Hepatocyte (in vitro differentiated cells): Measurements from ENCODE around the gene NPNT. TPM values are rescaled to one million over a fixed set of nuclear protein-coding genes. Genes with fewer than 3 reads are reported as not detected.

Experiments used
- DNase-seq: peaks from one replicate; pipeline ENCODE4 v3.0.0-alpha.2; 2016; ENCODE audit warnings: low spot score
- H2AFZ ChIP-seq: fragments of 200-600 bp; sonication (generic); 2 replicates; pipeline ENCODE4 v1.6.0; 2016; ENCODE audit warnings: antibody characterized with exemption, mild to moderate bottlenecking
- H3K27ac ChIP-seq: fragments of 200-600 bp; sonication (generic); 2 replicates; pipeline ENCODE4 v1.5.1; 2016; ENCODE audit warnings: mild to moderate bottlenecking
- H3K27me3 ChIP-seq: fragments of 200-600 bp; sonication (generic); 2 replicates; pipeline ENCODE4 v1.6.1; 2016
- H3K36me3 ChIP-seq: fragments of 200-600 bp; sonication (generic); replicated peaks from 2 replicates; pipeline ENCODE4 v1.5.1; 2016; ENCODE audit warnings: low read depth; ENCODE audit not compliant: insufficient read depth
- H3K4me1 ChIP-seq: fragments of 200-600 bp; sonication (generic); 2 replicates; pipeline ENCODE4 v1.5.1; 2016; ENCODE audit warnings: mild to moderate bottlenecking, moderate library complexity; ENCODE audit not compliant: insufficient read depth
- H3K4me2 ChIP-seq: fragments of 200-600 bp; sonication (generic); 2 replicates; pipeline ENCODE4 v1.6.0; 2016
- H3K4me3 ChIP-seq: fragments of 200-600 bp; sonication (generic); 2 replicates; pipeline ENCODE4 v1.5.1; 2016; ENCODE audit warnings: mild to moderate bottlenecking
- H3K79me2 ChIP-seq: fragments of 200-600 bp; sonication (generic); 2 replicates; pipeline ENCODE4 v1.6.0; 2017; ENCODE audit warnings: mild to moderate bottlenecking
- H3K9me2 ChIP-seq: fragments of 200-600 bp; sonication (generic); replicated peaks from 2 replicates; pipeline ENCODE4 v1.6.0; 2017; ENCODE audit warnings: mild to moderate bottlenecking; ENCODE audit not compliant: insufficient read depth
- H3K9me3 ChIP-seq: fragments of 200-600 bp; sonication (generic); 2 replicates; pipeline ENCODE4 v1.5.1; 2016; ENCODE audit warnings: low read depth, mild to moderate bottlenecking
- H4K20me1 ChIP-seq: fragments of 200-600 bp; sonication (generic); 2 replicates; pipeline ENCODE4 v1.6.0; 2016; ENCODE audit warnings: mild to moderate bottlenecking; ENCODE audit not compliant: insufficient read depth, poor library complexity, severe bottlenecking
- EZH2 ChIP-seq: fragments of 200-600 bp; sonication (generic); IDR thresholded peaks from 2 replicates; pipeline ENCODE4 v1.6.1; 2016; ENCODE audit warnings: antibody characterized with exemption, mild to moderate bottlenecking, borderline replicate concordance
- EZH2phosphoT487 ChIP-seq: fragments of 200-600 bp; sonication (generic); IDR thresholded peaks from one replicate; pipeline ENCODE4 v1.6.1; 2018; ENCODE audit warnings: antibody characterized with exemption, mild to moderate bottlenecking, low read depth, moderate library complexity; ENCODE audit not compliant: unreplicated experiment, severe bottlenecking
- WGBS: methylation state at CpG from one replicate; pipeline ENCODE4 v1.1.6; 2016; ENCODE audit warnings: low lambda C conversion rate; ENCODE audit errors: missing lambda C conversion rate; 5-methylcytosine and 5-hydroxymethylcytosine counted together
- polyA plus RNA-seq: library from polyadenylated mRNA; unstranded; fragments of >200 nt; fragmentation: Nextera tagmentation; extraction: Ambion mirVana; gene quantifications from 2 replicates; pipeline ENCODE4 v1.2.1, GENCODE V29; 2016
- total RNA-seq: library from RNA; depleted of rRNA; stranded (reverse); fragments of >200 nt; gene quantifications from 2 replicates; pipeline ENCODE4 v1.2.3, GENCODE V29; 2014
- TF ChIP-seq, protein P1 (sequence below): fragments of 200-600 bp; sonication (generic); IDR thresholded peaks from 2 replicates; pipeline ENCODE4 v1.5.1; 2016; ENCODE audit warnings: antibody characterized with exemption, mild to moderate bottlenecking; ENCODE audit not compliant: poor library complexity

Gene NPNT
- total and polyA plus RNA-seq, 2 experiments from 2014 or later = 228 to 231 TPM

DNA sequence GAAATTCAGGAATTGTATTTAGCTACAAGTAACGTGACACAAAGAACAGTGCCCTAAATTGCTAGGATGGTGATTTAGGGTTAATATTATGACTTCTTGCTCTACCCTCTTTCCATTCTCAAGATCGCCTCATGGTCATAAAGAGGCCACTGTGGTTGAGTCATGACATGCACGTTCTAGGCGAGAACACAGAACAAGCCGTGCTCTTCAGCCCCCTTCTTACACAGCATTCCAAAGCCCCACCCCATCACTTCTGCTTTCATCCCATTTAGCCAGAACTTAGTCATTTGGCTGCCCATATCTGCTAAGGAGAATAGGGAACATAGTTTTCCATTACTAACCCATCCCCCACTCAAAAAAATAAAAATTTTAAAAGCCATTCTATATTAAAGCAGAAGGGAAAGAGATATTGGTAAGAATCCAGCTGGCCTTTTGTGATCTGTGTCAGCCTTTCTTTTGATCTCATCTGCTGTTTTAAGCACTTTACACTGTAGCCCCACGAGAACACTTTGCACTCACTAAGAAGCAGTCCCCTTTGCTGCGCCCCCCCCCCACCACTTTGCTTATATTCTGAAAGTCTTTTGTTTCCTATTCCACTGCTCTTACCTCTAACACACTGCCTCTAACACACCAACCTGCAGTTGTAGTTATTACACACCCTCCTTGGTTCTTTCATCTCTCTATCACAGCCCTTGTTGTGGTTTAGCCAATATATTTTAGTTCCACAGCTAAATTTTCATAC is 28.4 kb downstream of the NPNT start:
- no peaks in the 10 kb centered on the region for H3K9me3 ChIP-seq
- no peaks in the 10 kb centered on the region for H3K79me2 ChIP-seq
- no peaks in the 10 kb centered on the region for H3K27me3 ChIP-seq
- H3K9me2 ChIP-seq = no peaks in the 10 kb centered on the region
- H3K4me1 ChIP-seq = peaks cover 29% of the 10 kb centered on the region
- WGBS = 40% methylated on average over 7 of the region's 7 CpGs
- TF ChIP-seq, protein P1, sequence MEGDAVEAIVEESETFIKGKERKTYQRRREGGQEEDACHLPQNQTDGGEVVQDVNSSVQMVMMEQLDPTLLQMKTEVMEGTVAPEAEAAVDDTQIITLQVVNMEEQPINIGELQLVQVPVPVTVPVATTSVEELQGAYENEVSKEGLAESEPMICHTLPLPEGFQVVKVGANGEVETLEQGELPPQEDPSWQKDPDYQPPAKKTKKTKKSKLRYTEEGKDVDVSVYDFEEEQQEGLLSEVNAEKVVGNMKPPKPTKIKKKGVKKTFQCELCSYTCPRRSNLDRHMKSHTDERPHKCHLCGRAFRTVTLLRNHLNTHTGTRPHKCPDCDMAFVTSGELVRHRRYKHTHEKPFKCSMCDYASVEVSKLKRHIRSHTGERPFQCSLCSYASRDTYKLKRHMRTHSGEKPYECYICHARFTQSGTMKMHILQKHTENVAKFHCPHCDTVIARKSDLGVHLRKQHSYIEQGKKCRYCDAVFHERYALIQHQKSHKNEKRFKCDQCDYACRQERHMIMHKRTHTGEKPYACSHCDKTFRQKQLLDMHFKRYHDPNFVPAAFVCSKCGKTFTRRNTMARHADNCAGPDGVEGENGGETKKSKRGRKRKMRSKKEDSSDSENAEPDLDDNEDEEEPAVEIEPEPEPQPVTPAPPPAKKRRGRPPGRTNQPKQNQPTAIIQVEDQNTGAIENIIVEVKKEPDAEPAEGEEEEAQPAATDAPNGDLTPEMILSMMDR = no peak
- TF ChIP-seq EZH2phosphoT487 (no peak), EZH2 (no peak)
- no peaks in the 10 kb centered on the region for H3K36me3 ChIP-seq
- peak overlapping the region; percentile 87 for H3K27ac ChIP-seq
- H3K4me2 ChIP-seq = peak overlapping the region; percentile 50
- no peak overlapping the region for H3K4me3 ChIP-seq
- H4K20me1 ChIP-seq = no peaks in the 10 kb centered on the region
- no peak overlapping the region for H2AFZ ChIP-seq
- peak; percentile 78 for DNase-seq

DNA sequence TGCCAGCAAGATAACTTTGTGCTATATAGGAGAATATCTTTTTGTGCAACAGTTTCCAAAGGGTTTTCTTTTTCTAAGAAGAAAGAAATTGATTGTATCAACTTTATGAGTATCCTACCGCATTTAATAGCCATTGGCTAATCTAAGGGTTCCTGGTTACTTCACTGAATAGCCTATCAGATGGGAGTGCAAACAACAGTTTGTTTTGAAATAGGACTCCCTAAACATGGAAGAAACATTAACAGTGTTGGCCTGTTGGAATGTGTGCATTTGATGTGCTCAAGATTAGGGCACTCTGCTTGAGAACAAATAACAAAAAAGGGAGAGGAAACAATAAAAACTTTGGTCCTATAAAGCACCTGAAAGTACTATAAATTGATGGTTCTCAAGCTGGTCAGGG is 29.1 kb downstream of the NPNT start:
- H3K4me2 ChIP-seq = peak overlapping the region; percentile 50
- H3K36me3 ChIP-seq = no peaks in the 10 kb centered on the region
- no peaks in the 10 kb centered on the region for H3K79me2 ChIP-seq
- H3K27ac ChIP-seq = peak overlapping the region; percentile 87
- DNase-seq = no peak
- H3K9me2 ChIP-seq = no peaks in the 10 kb centered on the region
- no peaks in the 10 kb centered on the region for H3K9me3 ChIP-seq
- H3K4me3 ChIP-seq = no peak overlapping the region
- WGBS = 52% methylated on average over 1 of the region's 1 CpG
- peaks cover 27% of the 10 kb centered on the region for H3K4me1 ChIP-seq
- H2AFZ ChIP-seq = no peak overlapping the region
- H4K20me1 ChIP-seq = no peaks in the 10 kb centered on the region
- no peak for TF ChIP-seq EZH2
- TF ChIP-seq EZH2phosphoT487 = no peak
- TF ChIP-seq, protein P1 = no peak
- no peaks in the 10 kb centered on the region for H3K27me3 ChIP-seq

DNA sequence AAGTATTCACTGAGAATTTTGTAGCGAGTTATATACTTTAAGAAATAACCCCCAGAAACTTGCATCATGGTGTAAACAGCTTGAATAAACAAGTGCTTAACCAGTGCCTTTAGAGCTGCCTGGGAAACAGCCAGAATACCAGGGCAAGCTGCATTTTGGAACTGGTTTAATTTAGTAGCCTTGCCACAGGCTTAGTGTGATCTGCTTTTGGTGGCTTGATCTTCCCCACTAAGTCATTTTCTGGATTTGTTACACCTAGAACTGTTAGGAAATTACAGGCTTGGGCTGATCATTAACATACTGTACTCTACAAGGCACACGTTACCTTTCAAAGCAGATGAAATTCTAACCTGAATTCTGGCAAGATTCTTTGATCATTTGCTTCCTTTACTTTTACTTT is 35.4 kb downstream of the NPNT start:
- Histone ChIP-seq H3K9me3 (no peaks in the 10 kb centered on the region), H3K4me1 (no peaks in the 10 kb centered on the region), H3K4me2 (no peak overlapping the region), H3K36me3 (no peaks in the 10 kb centered on the region), H2AFZ (no peak overlapping the region), H3K9me2 (no peaks in the 10 kb centered on the region), H4K20me1 (no peaks in the 10 kb centered on the region), H3K27ac (no peak overlapping the region), H3K27me3 (no peaks in the 10 kb centered on the region), H3K79me2 (no peaks in the 10 kb centered on the region), H3K4me3 (no peak overlapping the region)
- no peak for DNase-seq
- 64% methylated on average over 2 of the region's 2 CpGs for WGBS
- TF ChIP-seq EZH2 = no peak
- TF ChIP-seq EZH2phosphoT487 = no peak
- TF ChIP-seq, protein P1 = no peak
